H1 (cell line): Measurements from ENCODE around the gene NCAPG2. TPM values are rescaled to one million over a fixed set of nuclear protein-coding genes. Genes with fewer than 3 reads are reported as not detected.
A peak's percentile ranks its signal among the peaks of the same experiment; 100 is the strongest.

Experiments
- CTCF ChIA-PET: fragments of 300-600 bp; sonication (Branson Sonifier 250); formaldehyde crosslinking; loops from one replicate; lab custom pipeline; 2021; ENCODE audit not compliant: partially characterized antibody; lab: Charles Lee
- POLR2A ChIA-PET: fragments of 300-600 bp; sonication (Branson Sonifier 250); formaldehyde crosslinking; loops from one replicate; lab custom pipeline; 2021; ENCODE audit warnings: inconsistent platforms; ENCODE audit not compliant: partially characterized antibody; lab: Charles Lee
- DNase-seq, 2 experiments: peaks; one replicate each; pipeline versions ENCODE4 v3.0.0 to v3.0.0-alpha.2; 2010 to 2022; ENCODE audit warnings: low spot score in 2 of 2, low read depth in 1 of 2, mixed read lengths in 1 of 2
- FAIRE-seq: peaks from 2 replicates; lab custom pipeline; 2011; peaks lifted over from hg19 to GRCh38; lab: Jason Lieb, UNC
- H2AFZ ChIP-seq: 2 replicates; pipeline ENCODE4 v1.8.1; 2012; ENCODE audit warnings: low read length, inconsistent platforms
- H2AK5ac ChIP-seq: 2 replicates; pipeline ENCODE4 v1.6.1; 2013; ENCODE audit warnings: low read depth, low read length
- H2BK120ac ChIP-seq: replicated peaks from 2 replicates; pipeline ENCODE3; 2013; ENCODE audit warnings: low read depth, low read length, inconsistent platforms
- H2BK12ac ChIP-seq: 2 replicates; pipeline ENCODE4 v1.6.1; 2013; ENCODE audit warnings: low read depth, low read length
- H2BK15ac ChIP-seq: 2 replicates; pipeline ENCODE4 v1.6.1; 2013; ENCODE audit warnings: low read length
- H2BK20ac ChIP-seq: 2 replicates; pipeline ENCODE4 v1.6.1; 2013; ENCODE audit warnings: low read length
- H2BK5ac ChIP-seq: 2 replicates; pipeline ENCODE4 v1.6.1; 2013; ENCODE audit warnings: low read depth, low read length
- H3K14ac ChIP-seq: 2 replicates; pipeline ENCODE4 v1.6.1; 2013; ENCODE audit warnings: inconsistent platforms; ENCODE audit not compliant: insufficient read length
- H3K18ac ChIP-seq: 2 replicates; pipeline ENCODE4 v1.6.1; 2013; ENCODE audit warnings: low read length; ENCODE audit errors: extremely low read depth
- H3K23ac ChIP-seq: 2 replicates; pipeline ENCODE4 v1.6.1; 2013; ENCODE audit warnings: inconsistent platforms; ENCODE audit not compliant: insufficient read length
- H3K23me2 ChIP-seq: 2 replicates; pipeline ENCODE4 v1.6.1; 2013; ENCODE audit warnings: low read depth, low read length
- H3K27ac ChIP-seq: 2 replicates; pipeline ENCODE4 v1.6.1; 2011; ENCODE audit warnings: low read depth, low read length, inconsistent platforms
- H3K27me3 ChIP-seq, 4 experiments: replicated peaks in 1 of 4; 1 replicate in 1 of 4; 2 replicates in 3 of 4; pipeline versions ENCODE4 v1.6.1 to v1.8.1; 2011 to 2013; ENCODE audit warnings: low read length in 3 of 4, mild to moderate bottlenecking in 3 of 4, inconsistent platforms in 2 of 4, mixed read lengths in 2 of 4, moderate library complexity in 1 of 4; ENCODE audit not compliant: control insufficient read depth in 3 of 4, insufficient read depth in 3 of 4; ENCODE audit errors: extremely low read depth in 1 of 4
- H3K36me3 ChIP-seq, 4 experiments: 2 replicates each; pipeline versions ENCODE4 v1.6.1 to v1.8.1; 2011 to 2013; ENCODE audit warnings: mild to moderate bottlenecking in 4 of 4, low read length in 3 of 4, moderate library complexity in 2 of 4, control low read depth in 1 of 4, inconsistent platforms in 1 of 4; ENCODE audit not compliant: insufficient read depth in 4 of 4, control insufficient read depth in 2 of 4
- H3K4ac ChIP-seq: replicated peaks from 2 replicates; pipeline ENCODE3; 2013; ENCODE audit warnings: low read length, low read depth, mixed read lengths, inconsistent platforms; ENCODE audit not compliant: insufficient read length
- H3K4me1 ChIP-seq, 4 experiments: replicated peaks in 1 of 4; 1 replicate in 1 of 4; 2 replicates in 3 of 4; pipeline versions ENCODE4 v1.6.1 to v1.8.1; 2011 to 2013; ENCODE audit warnings: low read length in 3 of 4, inconsistent platforms in 2 of 4, mixed read lengths in 1 of 4; ENCODE audit not compliant: insufficient read depth in 4 of 4, control insufficient read depth in 3 of 4
- H3K4me2 ChIP-seq, 2 experiments: 2 replicates each; pipeline versions ENCODE4 v1.6.1 to v1.8.1; 2011 to 2013; ENCODE audit warnings: low read depth in 2 of 2, low read length in 2 of 2, control low read depth in 1 of 2, inconsistent platforms in 1 of 2, mild to moderate bottlenecking in 1 of 2; ENCODE audit not compliant: insufficient read depth in 1 of 2
- H3K4me3 ChIP-seq, 4 experiments: fragments of 200-600, 300-600 bp in 1 of 4; sonication (generic), shearing (Covaris generic), sonication (Bioruptor Twin) in 1 of 4; 2 replicates each; pipeline versions ENCODE4 v1.5.1 to v1.8.1; 2011 to 2016; ENCODE audit warnings: low read length in 4 of 4, low read depth in 3 of 4, control low read depth in 2 of 4, inconsistent platforms in 2 of 4, mild to moderate bottlenecking in 2 of 4, mixed read lengths in 1 of 4, moderate library complexity in 1 of 4; ENCODE audit not compliant: insufficient read depth in 2 of 4; ENCODE audit errors: extremely low read depth in 1 of 4
- H3K56ac ChIP-seq: replicated peaks from 2 replicates; pipeline ENCODE3; 2013; ENCODE audit warnings: low read depth, mild to moderate bottlenecking, mixed read lengths, low read length, inconsistent platforms; ENCODE audit not compliant: insufficient read length
- H3K79me1 ChIP-seq: 2 replicates; pipeline ENCODE4 v1.6.1; 2013; ENCODE audit warnings: low read depth, low read length, control low read depth
- H3K79me2 ChIP-seq, 2 experiments: 2 replicates each; pipeline versions ENCODE4 v1.6.1 to v1.8.1; 2012 to 2013; ENCODE audit warnings: low read length in 2 of 2, mild to moderate bottlenecking in 2 of 2, inconsistent platforms in 1 of 2; ENCODE audit not compliant: insufficient read depth in 2 of 2, control insufficient read depth in 1 of 2
- H3K9ac ChIP-seq, 4 experiments: replicated peaks in 1 of 4; 1 replicate in 1 of 4; 2 replicates in 3 of 4; pipeline versions ENCODE4 v1.6.1 to v1.8.1; 2011 to 2013; ENCODE audit warnings: low read depth in 3 of 4, low read length in 3 of 4, control low read depth in 2 of 4, mild to moderate bottlenecking in 2 of 4, moderate library complexity in 2 of 4, inconsistent platforms in 1 of 4; ENCODE audit errors: extremely low read depth in 1 of 4
- H3K9me3 ChIP-seq, 2 experiments: 2 replicates each; pipeline versions ENCODE4 v1.6.1 to v1.8.1; 2012 to 2013; ENCODE audit warnings: mild to moderate bottlenecking in 2 of 2, moderate library complexity in 2 of 2, control low read depth in 1 of 2, inconsistent platforms in 1 of 2, low read depth in 1 of 2, low read length in 1 of 2, mixed read lengths in 1 of 2; ENCODE audit not compliant: insufficient read depth in 2 of 2
- H4K20me1 ChIP-seq, 2 experiments: replicated peaks in 1 of 2; 2 replicates each; pipeline versions ENCODE3 to v1.8.1; 2011 to 2013; ENCODE audit warnings: inconsistent platforms in 2 of 2, low read length in 2 of 2, mild to moderate bottlenecking in 1 of 2; ENCODE audit not compliant: insufficient read depth in 2 of 2, control insufficient read depth in 1 of 2
- H4K5ac ChIP-seq: 2 replicates; pipeline ENCODE4 v1.6.1; 2013; ENCODE audit warnings: low read length, low read depth, mixed read lengths, inconsistent platforms; ENCODE audit not compliant: insufficient read length
- H4K8ac ChIP-seq: 2 replicates; pipeline ENCODE4 v1.8.0; 2013; ENCODE audit warnings: mild to moderate bottlenecking, moderate library complexity, low read length, inconsistent platforms; ENCODE audit not compliant: insufficient read depth; ENCODE audit errors: extremely low read depth
- H4K91ac ChIP-seq: replicated peaks from 2 replicates; pipeline ENCODE3; 2013; ENCODE audit warnings: low read length, mixed read lengths, inconsistent platforms; ENCODE audit not compliant: insufficient read length
- FOSL1 ChIP-seq: IDR thresholded peaks from 2 replicates; pipeline ENCODE4 v1.6.1; 2011; ENCODE audit warnings: mild to moderate bottlenecking, low read depth, low read length, moderate library complexity; ENCODE audit not compliant: insufficient read depth
- SIRT6 ChIP-seq: IDR thresholded peaks from one replicate; pipeline ENCODE4 v1.7.1; 2012; ENCODE audit warnings: low read length, inconsistent platforms
- WGBS, 2 experiments: shearing (Covaris generic) in 1 of 2; methylation state at CpG; one replicate each; pipeline versions ENCODE4 v1.1.6 to v1.1.7; 2013 to 2015; ENCODE audit warnings: low lambda C conversion rate in 2 of 2, mixed read lengths in 2 of 2, inconsistent platforms in 1 of 2, low coverage in 1 of 2, missing lambda C conversion rate in 1 of 2; ENCODE audit not compliant: insufficient replicate concordance in 2 of 2, insufficient coverage in 1 of 2, insufficient read length in 1 of 2; ENCODE audit errors: extremely low coverage in 1 of 2, missing lambda C conversion rate in 1 of 2; 5-methylcytosine and 5-hydroxymethylcytosine counted together
- polyA plus RNA-seq, 7 experiments: library from polyadenylated mRNA; depleted of rRNA in 3 of 7; stranded (reverse) in 5 of 7; unstranded in 2 of 7; fragments of >200 nt in 5 of 7; fragments of 200-250 nt in 2 of 7; gene quantifications; 1 replicate in 5 of 7; 2 replicates in 1 of 7; 4 replicates in 1 of 7; pipeline versions ENCODE4 v1.2.1 to v1.2.3, GENCODE V29; 2011 to 2013; ENCODE audit warnings: missing spikeins in 2 of 7, mixed read lengths in 2 of 7
- total RNA-seq: library from RNA; stranded (reverse); fragmentation: NEBNext Ultra II Directional; extraction: Animal tissue kit (Norgen Biotek cat#: 25700); gene quantifications from 2 replicates; pipeline ENCODE4 v1.2.1, GENCODE V29; 2021

The NCAPG2 gene
- total and polyA plus RNA-seq, 2 of the 8 experiments (the other 6 are each of a cell fraction or from before 2014, with no cell fraction given) = 49.9 to 119 TPM

DNA sequence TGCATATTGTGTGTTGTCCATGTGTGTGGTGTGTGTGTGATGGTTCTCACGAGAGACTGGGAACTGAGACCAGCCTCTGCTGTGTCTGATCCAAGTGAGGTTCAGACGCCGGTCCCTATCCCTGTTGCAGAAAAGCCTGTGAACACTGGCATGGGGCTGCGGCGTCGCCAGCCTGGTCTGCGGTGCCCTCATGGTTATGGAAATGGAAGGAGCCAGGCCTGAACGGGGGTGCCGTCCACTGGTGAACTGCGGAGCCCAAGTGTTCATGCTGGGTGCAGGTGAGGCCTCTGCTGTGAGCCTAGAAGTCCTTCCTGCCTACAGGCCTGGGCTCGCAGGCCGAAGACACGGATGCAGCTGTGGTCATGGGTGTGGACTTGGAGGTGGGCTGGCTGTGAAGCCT is 18.7 kb upstream of the NCAPG2 start:
- H2AFZ ChIP-seq = no peak overlapping the region
- POLR2A ChIA-PET = interaction anchor here (0.9 kb wide), 1 partner anchor 141 kb away, joined by 3 read pairs; no protein-coding TSS in a partner anchor
- H4K20me1 ChIP-seq = no peaks in the 10 kb centered on the region
- DNase-seq (peak in 1 of 2 experiments; percentile 37), FAIRE-seq (no peak)
- no peaks in the 10 kb centered on the region for H3K23me2 ChIP-seq
- no peak overlapping the region for H3K4me2 ChIP-seq
- H3K18ac ChIP-seq = no peak overlapping the region
- H2BK20ac ChIP-seq = no peak overlapping the region
- 83% methylated on average over 10 of the region's 13 CpGs; no CpG with 5 or more reads in 1 of the 2 experiments for WGBS, 2 experiments
- H2BK120ac ChIP-seq = no peak overlapping the region
- no peaks in the 10 kb centered on the region; a peak in 1 of 4 replicates for H3K79me2 ChIP-seq
- H4K8ac ChIP-seq = no peak overlapping the region
- H2AK5ac ChIP-seq = no peak overlapping the region
- peak overlapping the region; percentile 53 for H3K4ac ChIP-seq
- H3K27ac ChIP-seq = no peak overlapping the region
- CTCF ChIA-PET = interaction anchor here (1.4 to 3.0 kb wide), 2 partner anchors 10 to 27 kb away, joined by 4 to 18 read pairs; no protein-coding TSS in a partner anchor
- H3K27me3 ChIP-seq = no peaks in the 10 kb centered on the region; a peak in 1 of 7 replicates
- no peak overlapping the region for H2BK5ac ChIP-seq
- H4K5ac ChIP-seq = no peak overlapping the region
- H4K91ac ChIP-seq = no peak overlapping the region
- no peaks in the 10 kb centered on the region for H3K79me1 ChIP-seq
- no peak overlapping the region for H3K4me3 ChIP-seq
- H3K9ac ChIP-seq = peak overlapping the region in 2 of 4 experiments; percentile 3 to 21; a peak in 1 of 7 replicates
- H3K4me1 ChIP-seq = no peaks in the 10 kb centered on the region
- no peak for TF ChIP-seq FOSL1
- no peak for TF ChIP-seq SIRT6
- no peaks in the 10 kb centered on the region for H3K9me3 ChIP-seq
- H2BK15ac ChIP-seq = no peak overlapping the region
- H3K36me3 ChIP-seq = no peaks in the 10 kb centered on the region
- no peak overlapping the region for H3K14ac ChIP-seq
- H2BK12ac ChIP-seq = no peak overlapping the region
- H3K23ac ChIP-seq = no peak overlapping the region
- no peak overlapping the region for H3K56ac ChIP-seq
